Liver (tissue), 9 donors: ENCODE data around the gene DPF3. TPM values are rescaled to one million over a fixed set of nuclear protein-coding genes. Genes with fewer than 3 reads are reported as not detected.

Experiments used
- DNase-seq: peaks from one replicate; pipeline ENCODE4 v3.0.0-alpha.2; 2017; ENCODE audit warnings: low spot score
- H3K27ac ChIP-seq, 2 donors: one replicate each; pipeline ENCODE4 v1.7.0; 2013; ENCODE audit warnings: inconsistent platforms in 2 of 2, low read length in 2 of 2, control low read depth in 1 of 2, low read depth in 1 of 2, mild to moderate bottlenecking in 1 of 2
- H3K27me3 ChIP-seq, 4 donors: one replicate each; pipeline versions ENCODE4 v1.6.1 to v1.7.0; 2013; ENCODE audit warnings: low read length in 3 of 4, inconsistent platforms in 1 of 4, mild to moderate bottlenecking in 1 of 4, moderate library complexity in 1 of 4; ENCODE audit not compliant: control insufficient read depth in 4 of 4, insufficient read depth in 4 of 4
- H3K36me3 ChIP-seq, 4 donors: one replicate each; pipeline versions ENCODE4 v1.6.1 to v1.7.0; 2013; ENCODE audit warnings: low read length in 3 of 4, mild to moderate bottlenecking in 3 of 4, low read depth in 1 of 4, moderate library complexity in 1 of 4; ENCODE audit not compliant: control insufficient read depth in 4 of 4, insufficient read depth in 3 of 4
- H3K4me1 ChIP-seq, 4 donors: one replicate each; pipeline versions ENCODE4 v1.6.1 to v1.7.0; 2013; ENCODE audit warnings: low read length in 3 of 4, mild to moderate bottlenecking in 3 of 4, moderate library complexity in 1 of 4; ENCODE audit not compliant: control insufficient read depth in 4 of 4, insufficient read depth in 4 of 4
- H3K4me3 ChIP-seq, 3 donors: one replicate each; pipeline versions ENCODE4 v1.6.1 to v1.7.0; 2013; ENCODE audit warnings: low read length in 3 of 3, control low read depth in 1 of 3, low read depth in 1 of 3, mild to moderate bottlenecking in 1 of 3
- H3K9ac ChIP-seq, 2 donors: one replicate each; pipeline ENCODE4 v1.7.0; 2013; ENCODE audit warnings: low read length in 2 of 2, mild to moderate bottlenecking in 2 of 2, moderate library complexity in 2 of 2, control low read depth in 1 of 2, low read depth in 1 of 2
- H3K9me3 ChIP-seq, 4 donors: one replicate each; pipeline versions ENCODE4 v1.6.1 to v1.7.0; 2013; ENCODE audit warnings: low read length in 3 of 4; ENCODE audit not compliant: control insufficient read depth in 4 of 4
- ATF3 ChIP-seq: IDR thresholded peaks from 2 replicates; pipeline ENCODE4 v1.6.1; 2016; ENCODE audit warnings: antibody characterized with exemption
- CTCF ChIP-seq: fragments of 150-350 bp; IDR thresholded peaks from 2 replicates; pipeline ENCODE4 v1.5.1; 2017; ENCODE audit warnings: improper control_type of control experiment, low read depth, low read length; ENCODE audit not compliant: missing input control
- EGR1 ChIP-seq, 2 donors: IDR thresholded peaks; 2 replicates each; pipeline ENCODE4 v1.6.1; 2016 to 2018; ENCODE audit warnings: antibody characterized with exemption in 2 of 2, low read depth in 2 of 2
- FOXA1 ChIP-seq: IDR thresholded peaks from 2 replicates; pipeline ENCODE4 v1.6.1; 2016; ENCODE audit warnings: antibody characterized with exemption
- FOXA2 ChIP-seq: IDR thresholded peaks from 2 replicates; pipeline ENCODE4 v1.6.1; 2016; ENCODE audit warnings: antibody characterized with exemption
- GABPA ChIP-seq, 2 donors: IDR thresholded peaks in 1 of 2; conservative IDR thresholded peaks in 1 of 2; 2 replicates each; pipeline ENCODE4 v1.6.1; 2016; ENCODE audit warnings: antibody characterized with exemption in 2 of 2, mild to moderate bottlenecking in 1 of 2, moderate library complexity in 1 of 2
- HNF4A ChIP-seq, 2 donors: conservative IDR thresholded peaks; 2 replicates each; pipeline ENCODE4 v1.6.1; 2016; ENCODE audit warnings: antibody characterized with exemption in 2 of 2, mild to moderate bottlenecking in 2 of 2
- HNF4G ChIP-seq: IDR thresholded peaks from 2 replicates; pipeline ENCODE4 v1.6.1; 2016; ENCODE audit warnings: antibody characterized with exemption
- JUND ChIP-seq, 2 donors: IDR thresholded peaks; 2 replicates each; pipeline ENCODE4 v1.6.1; 2016; ENCODE audit warnings: antibody characterized with exemption in 2 of 2
- MAX ChIP-seq: IDR thresholded peaks from 2 replicates; pipeline ENCODE4 v1.6.1; 2016; ENCODE audit warnings: antibody characterized with exemption
- NR2F2 ChIP-seq: IDR thresholded peaks from 2 replicates; pipeline ENCODE4 v1.6.1; 2016; ENCODE audit warnings: antibody characterized with exemption
- REST ChIP-seq: IDR thresholded peaks from 2 replicates; pipeline ENCODE4 v1.6.1; 2016; ENCODE audit warnings: antibody characterized with exemption, mild to moderate bottlenecking
- SP1 ChIP-seq: IDR thresholded peaks from 2 replicates; pipeline ENCODE4 v1.6.1; 2018; ENCODE audit warnings: antibody characterized with exemption, mild to moderate bottlenecking
- TAF1 ChIP-seq: conservative IDR thresholded peaks from 2 replicates; pipeline ENCODE4 v1.6.1; 2016; ENCODE audit warnings: antibody characterized with exemption, mild to moderate bottlenecking
- YY1 ChIP-seq: IDR thresholded peaks from 2 replicates; pipeline ENCODE4 v1.6.1; 2016; ENCODE audit warnings: antibody characterized with exemption, mild to moderate bottlenecking
- WGBS: extraction: QIAGEN DNeasy Blood & Tissue Kit; methylation state at CpG from one replicate; pipeline ENCODE4 v1.1.7; 2013; 5-methylcytosine and 5-hydroxymethylcytosine counted together
- polyA plus RNA-seq, 2 donors: library from polyadenylated mRNA; stranded (reverse) in 1 of 2; unstranded in 1 of 2; fragments of 200-250 nt in 1 of 2; fragments of >200 nt in 1 of 2; fragmentation: Nextera tagmentation in 1 of 2; extraction: Ambion mirVana in 1 of 2; gene quantifications; one replicate each; pipeline versions ENCODE4 v1.2.1 to v1.2.3, GENCODE V29; 2013 to 2015
- total RNA-seq, 2 donors: library from RNA; depleted of rRNA; stranded (reverse); fragments of >200 nt; gene quantifications; one replicate each; pipeline ENCODE4 v1.2.3, GENCODE V29; 2014
- donor health status: healthy.
- donor health status: healthy.
- donor health status: healthy.
- donor health status: healthy.
- donor health status: healthy.

The DPF3 gene
- total and polyA plus RNA-seq, 4 donors = 1.1 to 23.2 (median 2.5) TPM

GRCh38 chr14:72680853-72681640 is 212.9 kb downstream of the DPF3 start:
- H3K9ac ChIP-seq = no peak overlapping the region
- no peak for DNase-seq
- no peak overlapping the region for H3K4me3 ChIP-seq
- no peaks in the 10 kb centered on the region for H3K9me3 ChIP-seq
- no peak for TF ChIP-seq JUND (IDR thresholded peaks at IDR 0.05)
- TF ChIP-seq REST = no peak
- no peak for TF ChIP-seq MAX
- no peak for TF ChIP-seq EGR1 (IDR thresholded peaks at IDR 0.05; ENCODE audit: low read depth in 2 of 2)
- TF ChIP-seq ATF3 = no peak
- no peak for TF ChIP-seq SP1
- TF ChIP-seq TAF1 = no peak
- H3K4me1 ChIP-seq = no peaks in the 10 kb centered on the region
- WGBS = 92% methylated on average over 7 of the region's 7 CpGs
- no peaks in the 10 kb centered on the region for H3K27me3 ChIP-seq
- no peak overlapping the region for H3K27ac ChIP-seq
- H3K36me3 ChIP-seq = peaks cover 0 to 10% (median 3%) of the 10 kb centered on the region in 4 donors

GRCh38 chr14:72679536-72680151 is 214.3 kb downstream of the DPF3 start:
- no peak for DNase-seq
- H3K9ac ChIP-seq = no peak overlapping the region
- TF ChIP-seq FOXA1 = no peak
- peaks cover 0 to 5% (median 1%) of the 10 kb centered on the region in 4 donors for H3K36me3 ChIP-seq
- H3K27me3 ChIP-seq = no peaks in the 10 kb centered on the region
- no peaks in the 10 kb centered on the region for H3K9me3 ChIP-seq
- H3K4me1 ChIP-seq = no peaks in the 10 kb centered on the region
- H3K4me3 ChIP-seq = no peak overlapping the region
- no peak overlapping the region for H3K27ac ChIP-seq
- 90% methylated on average over 27 of the region's 27 CpGs for WGBS

GRCh38 chr14:72679141-72679535 is 214.8 kb downstream of the DPF3 start:
- H3K27ac ChIP-seq = no peak overlapping the region
- no peak overlapping the region for H3K4me3 ChIP-seq
- H3K9me3 ChIP-seq = no peaks in the 10 kb centered on the region
- H3K9ac ChIP-seq = no peak overlapping the region
- WGBS = 78% methylated on average over 14 of the region's 14 CpGs
- H3K27me3 ChIP-seq = no peaks in the 10 kb centered on the region
- no peak for DNase-seq
- H3K4me1 ChIP-seq = no peaks in the 10 kb centered on the region
- H3K36me3 ChIP-seq = peaks cover 0 to 9% (median 1%) of the 10 kb centered on the region in 4 donors
- no peak for TF ChIP-seq YY1
- TF ChIP-seq JUND (IDR thresholded peaks at IDR 0.05) = no peak
- no peak for TF ChIP-seq SP1
- TF ChIP-seq GABPA (IDR thresholded peaks at IDR 0.05 in 1 of 2, conservative IDR thresholded peaks at IDR 0.05 in 1 of 2) = no peak
- no peak for TF ChIP-seq FOXA2
- no peak for TF ChIP-seq REST
- no peak for TF ChIP-seq ATF3
- no peak for TF ChIP-seq TAF1
- no peak for TF ChIP-seq FOXA1
- TF ChIP-seq HNF4A (conservative IDR thresholded peaks at IDR 0.05) = no peak
- no peak for TF ChIP-seq CTCF
- TF ChIP-seq EGR1 (IDR thresholded peaks at IDR 0.05; ENCODE audit: low read depth in 2 of 2) = no peak
- no peak for TF ChIP-seq NR2F2
- TF ChIP-seq HNF4G = no peak
- no peak for TF ChIP-seq MAX
